ENCODE results near the gene NFATC4.

Gene NFATC4

DNA sequence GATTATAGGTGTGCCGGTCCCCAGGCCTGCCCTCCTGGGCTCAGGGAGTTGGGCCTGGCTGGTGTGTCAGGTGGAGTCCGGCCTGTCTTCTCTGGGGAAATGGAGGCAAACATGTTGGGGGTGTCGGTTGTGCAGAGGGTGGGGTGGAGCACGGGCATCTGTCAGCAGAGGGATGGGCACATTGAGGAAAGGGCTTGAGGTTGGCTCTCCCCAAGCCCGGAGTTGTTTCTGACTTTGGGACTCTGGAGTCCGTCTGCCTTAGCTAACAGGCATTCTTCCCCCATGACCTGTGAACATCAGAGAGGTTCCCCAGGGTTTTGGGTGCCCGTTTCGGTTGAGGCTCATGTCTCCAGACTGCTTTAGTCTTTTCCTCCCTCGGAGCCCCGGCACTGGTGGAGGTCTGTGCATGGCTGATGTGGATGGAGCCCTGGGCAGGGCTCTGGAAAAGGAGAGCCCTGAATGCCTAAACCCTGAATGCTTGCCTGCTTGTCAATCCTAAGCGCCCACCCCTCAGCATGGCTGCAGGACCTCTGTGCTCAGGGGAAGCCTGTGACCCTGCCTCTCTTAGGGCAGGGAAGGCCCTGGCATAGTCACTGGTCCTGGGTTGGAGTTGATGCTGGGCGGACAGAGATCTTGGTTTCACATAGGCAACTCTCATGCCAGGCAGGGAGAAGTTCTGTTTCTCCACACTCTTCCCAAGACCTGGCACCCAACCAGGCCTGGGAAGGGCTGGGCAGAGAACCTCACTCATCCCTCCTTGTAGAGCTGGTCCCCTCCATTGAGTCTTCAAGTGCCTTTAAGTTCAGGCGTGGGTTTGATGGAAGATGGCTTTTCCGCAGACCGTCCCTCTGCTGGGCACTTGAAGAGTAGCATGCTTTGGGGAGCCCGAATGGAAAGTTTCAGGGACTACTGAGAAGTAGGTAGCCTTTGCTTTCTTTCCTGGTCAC lies 43.7 kb downstream of the NFATC4 start:
- DNase-seq = no peak

DNA sequence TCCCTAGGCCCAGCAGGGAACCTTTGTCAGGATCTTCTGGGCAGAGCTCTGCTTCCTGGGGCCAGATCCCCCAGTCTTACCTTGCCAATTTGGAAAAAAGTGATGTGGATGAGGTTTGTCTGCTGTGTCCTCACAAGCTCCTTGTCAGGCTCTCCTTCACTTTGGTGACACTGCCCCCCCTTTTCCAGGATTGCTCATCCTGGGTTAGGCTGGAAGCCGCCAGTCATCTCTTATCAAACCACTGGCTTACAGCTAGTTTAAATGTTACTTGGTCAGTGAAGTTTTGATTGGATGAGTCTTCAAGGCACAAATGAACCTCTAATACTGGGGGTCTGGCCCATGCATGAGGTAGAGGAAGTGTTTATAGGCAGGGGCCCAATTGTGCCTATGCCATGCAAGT lies 46.1 kb downstream of the NFATC4 start:
- DNase-seq = no peak

DNA sequence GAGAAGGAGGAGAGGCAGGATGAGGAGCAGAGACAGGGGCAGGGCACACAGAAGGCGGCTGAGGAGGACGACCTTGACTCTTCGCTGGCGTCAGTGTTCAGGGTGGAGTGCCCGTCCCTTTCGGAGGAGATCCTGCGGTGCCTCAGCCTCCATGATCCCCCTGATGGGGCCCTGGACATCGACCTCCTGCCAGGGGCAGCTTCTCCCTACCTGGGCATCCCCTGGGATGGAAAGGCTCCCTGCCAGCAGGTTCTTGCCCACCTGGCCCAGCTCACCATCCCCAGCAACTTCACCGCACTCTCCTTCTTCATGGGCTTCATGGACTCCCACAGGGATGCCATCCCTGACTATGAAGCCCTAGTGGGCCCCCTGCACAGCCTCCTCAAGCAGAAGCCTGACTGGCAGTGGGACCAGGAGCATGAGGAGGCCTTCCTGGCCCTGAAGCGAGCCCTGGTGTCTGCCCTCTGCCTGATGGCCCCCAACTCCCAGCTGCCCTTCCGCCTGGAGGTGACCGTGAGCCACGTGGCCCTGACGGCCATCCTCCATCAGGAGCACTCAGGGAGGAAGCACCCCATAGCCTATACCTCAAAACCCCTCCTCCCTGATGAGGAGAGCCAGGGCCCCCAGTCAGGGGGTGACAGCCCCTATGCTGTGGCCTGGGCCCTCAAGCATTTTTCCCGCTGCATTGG lies 46.9 kb downstream of the NFATC4 start:
- no peak for DNase-seq

DNA sequence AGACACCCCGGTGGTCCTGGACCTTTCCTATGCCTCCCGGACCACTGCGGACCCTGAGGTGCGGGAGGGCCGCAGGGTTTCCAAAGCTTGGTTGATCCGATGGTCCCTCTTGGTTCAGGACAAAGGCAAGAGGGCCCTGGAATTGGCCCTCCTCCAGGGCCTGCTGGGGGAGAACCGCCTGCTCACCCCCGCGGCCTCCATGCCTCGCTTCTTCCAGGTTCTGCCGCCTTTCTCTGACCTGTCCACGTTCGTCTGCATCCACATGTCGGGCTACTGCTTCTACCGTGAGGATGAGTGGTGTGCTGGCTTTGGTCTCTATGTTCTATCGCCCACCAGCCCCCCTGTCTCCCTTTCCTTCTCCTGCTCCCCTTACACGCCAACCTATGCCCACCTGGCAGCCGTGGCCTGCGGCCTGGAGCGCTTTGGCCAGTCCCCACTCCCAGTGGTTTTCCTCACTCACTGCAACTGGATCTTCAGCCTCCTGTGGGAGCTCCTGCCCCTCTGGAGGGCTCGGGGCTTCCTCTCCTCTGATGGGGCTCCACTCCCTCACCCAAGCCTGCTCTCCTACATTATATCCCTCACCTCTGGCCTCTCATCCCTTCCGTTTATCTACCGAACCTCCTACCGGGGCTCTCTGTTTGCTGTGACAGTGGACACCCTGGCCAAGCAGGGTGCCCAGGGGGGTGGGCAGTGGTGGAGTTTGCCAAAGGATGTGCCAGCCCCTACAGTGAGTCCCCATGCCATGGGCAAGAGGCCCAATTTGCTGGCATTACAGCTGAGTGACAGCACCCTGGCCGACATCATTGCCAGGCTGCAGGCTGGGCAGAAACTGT lies 47.7 kb downstream of the NFATC4 start:
- no peak for DNase-seq

DNA sequence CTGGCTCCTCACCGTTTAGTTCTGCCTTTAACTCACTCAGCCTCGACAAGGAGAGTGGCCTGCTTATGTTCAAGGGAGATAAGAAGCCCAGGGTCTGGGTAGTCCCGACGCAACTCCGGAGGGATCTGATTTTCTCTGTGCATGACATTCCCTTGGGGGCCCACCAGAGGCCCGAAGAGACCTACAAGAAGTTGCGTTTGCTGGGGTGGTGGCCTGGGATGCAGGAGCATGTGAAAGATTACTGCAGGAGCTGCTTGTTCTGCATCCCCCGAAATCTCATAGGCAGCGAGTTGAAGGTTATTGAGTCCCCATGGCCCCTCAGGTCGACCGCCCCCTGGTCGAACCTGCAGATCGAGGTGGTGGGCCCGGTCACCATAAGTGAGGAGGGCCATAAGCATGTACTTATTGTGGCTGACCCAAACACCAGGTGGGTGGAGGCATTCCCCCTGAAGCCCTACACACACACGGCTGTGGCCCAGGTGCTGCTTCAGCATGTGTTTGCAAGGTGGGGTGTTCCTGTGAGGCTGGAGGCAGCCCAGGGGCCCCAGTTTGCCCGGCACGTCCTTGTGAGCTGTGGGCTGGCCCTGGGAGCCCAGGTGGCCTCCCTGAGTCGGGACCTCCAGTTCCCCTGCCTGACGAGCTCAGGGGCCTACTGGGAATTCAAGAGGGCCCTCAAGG lies 48.4 kb downstream of the NFATC4 start:
- no peak for DNase-seq

DNA sequence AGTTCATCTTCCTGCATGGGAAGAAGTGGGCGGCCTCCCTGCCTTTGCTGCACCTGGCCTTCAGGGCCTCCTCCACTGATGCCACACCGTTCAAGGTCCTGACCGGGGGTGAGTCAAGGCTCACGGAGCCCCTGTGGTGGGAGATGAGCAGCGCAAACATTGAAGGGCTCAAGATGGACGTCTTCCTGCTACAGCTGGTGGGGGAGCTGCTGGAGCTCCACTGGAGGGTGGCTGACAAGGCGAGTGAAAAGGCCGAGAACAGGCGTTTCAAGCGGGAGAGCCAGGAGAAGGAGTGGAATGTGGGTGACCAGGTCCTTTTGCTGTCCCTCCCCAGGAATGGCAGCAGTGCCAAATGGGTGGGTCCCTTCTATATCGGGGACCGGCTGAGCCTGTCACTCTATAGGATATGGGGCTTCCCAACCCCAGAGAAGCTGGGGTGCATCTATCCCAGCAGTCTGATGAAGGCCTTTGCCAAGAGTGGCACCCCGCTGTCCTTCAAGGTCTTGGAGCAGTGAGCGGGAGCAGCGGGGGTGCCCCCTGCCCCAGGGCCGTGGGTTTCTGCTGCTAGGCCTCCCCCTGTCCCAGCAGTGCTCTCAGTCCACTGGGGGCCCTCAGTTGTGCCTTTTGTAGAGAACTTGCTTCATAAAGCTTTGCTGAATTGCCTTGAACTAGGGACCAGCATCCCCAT lies 49.1 kb downstream of the NFATC4 start:
- no peak for DNase-seq

DNA sequence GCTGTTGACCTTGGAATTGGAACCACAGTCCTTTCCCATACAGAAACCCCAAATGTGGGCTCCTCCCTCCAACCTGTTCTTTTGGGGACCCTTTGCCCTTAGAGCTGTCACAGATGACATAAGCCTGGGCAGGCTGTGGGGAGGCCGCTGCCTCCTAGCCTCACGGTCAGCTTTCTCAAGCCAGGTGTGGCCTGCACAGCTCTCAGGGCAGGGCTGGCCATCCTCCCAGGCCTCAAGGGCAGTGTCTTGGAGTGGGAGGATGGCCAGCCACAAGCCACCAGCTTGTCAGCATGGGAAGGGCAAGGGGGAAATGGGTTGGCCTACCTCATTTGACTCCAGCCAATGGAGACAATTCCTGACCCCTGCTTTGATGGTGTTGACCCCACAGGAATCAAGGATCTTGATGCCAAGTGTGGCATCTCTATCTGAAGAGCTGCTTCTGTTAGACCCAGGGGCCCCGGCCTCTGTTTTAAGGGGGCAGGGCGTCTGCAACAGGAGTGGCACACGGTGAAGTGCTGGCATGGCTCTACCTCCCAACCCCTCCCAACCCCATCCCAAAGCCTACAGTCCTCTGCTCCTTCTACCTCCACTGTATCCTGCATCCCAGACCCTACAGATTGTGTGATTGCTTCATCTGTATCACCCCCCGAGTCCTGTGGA lies 50.0 kb downstream of the NFATC4 start:
- no peak for DNase-seq

DNA sequence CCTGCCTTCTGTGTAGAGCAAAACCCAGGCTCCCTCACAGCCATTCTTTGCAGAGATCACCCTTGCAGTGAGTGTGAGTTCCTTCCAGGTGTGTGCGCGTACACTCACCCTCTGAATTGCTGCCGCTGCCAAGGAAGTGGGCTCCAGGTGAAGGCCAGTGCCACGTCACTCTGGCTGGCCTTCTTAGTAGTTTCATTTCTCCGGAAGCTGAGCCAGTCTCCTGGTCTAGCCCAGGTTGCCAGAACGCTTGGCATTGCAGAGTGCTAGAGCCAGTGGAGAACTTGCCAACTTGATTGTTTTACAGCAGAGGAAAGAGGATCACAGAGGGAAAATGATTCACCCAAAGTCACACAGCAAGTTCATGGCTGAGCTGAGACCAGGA lies 50.5 kb downstream of the NFATC4 start:
- no peak for DNase-seq

DNA sequence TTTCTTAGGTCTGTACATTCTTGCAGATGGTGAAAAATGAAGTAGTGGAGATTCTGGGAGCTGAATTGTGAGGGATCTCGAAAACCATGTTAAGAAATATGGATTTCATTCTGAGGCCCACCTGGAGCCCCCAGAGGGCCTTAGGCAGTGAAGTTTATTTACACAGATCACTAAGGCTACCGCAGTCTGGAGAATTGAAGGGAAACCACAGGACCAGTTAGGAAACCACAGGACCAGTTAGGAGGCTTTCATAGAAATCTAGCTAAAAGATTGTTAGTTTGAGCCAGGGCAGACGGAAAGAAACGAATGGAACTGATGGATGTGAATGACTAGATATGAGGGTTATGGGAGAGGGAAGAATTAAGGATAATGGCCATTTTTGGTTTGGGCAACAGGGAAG lies 54.3 kb downstream of the NFATC4 start:
- no peak for DNase-seq

DNA sequence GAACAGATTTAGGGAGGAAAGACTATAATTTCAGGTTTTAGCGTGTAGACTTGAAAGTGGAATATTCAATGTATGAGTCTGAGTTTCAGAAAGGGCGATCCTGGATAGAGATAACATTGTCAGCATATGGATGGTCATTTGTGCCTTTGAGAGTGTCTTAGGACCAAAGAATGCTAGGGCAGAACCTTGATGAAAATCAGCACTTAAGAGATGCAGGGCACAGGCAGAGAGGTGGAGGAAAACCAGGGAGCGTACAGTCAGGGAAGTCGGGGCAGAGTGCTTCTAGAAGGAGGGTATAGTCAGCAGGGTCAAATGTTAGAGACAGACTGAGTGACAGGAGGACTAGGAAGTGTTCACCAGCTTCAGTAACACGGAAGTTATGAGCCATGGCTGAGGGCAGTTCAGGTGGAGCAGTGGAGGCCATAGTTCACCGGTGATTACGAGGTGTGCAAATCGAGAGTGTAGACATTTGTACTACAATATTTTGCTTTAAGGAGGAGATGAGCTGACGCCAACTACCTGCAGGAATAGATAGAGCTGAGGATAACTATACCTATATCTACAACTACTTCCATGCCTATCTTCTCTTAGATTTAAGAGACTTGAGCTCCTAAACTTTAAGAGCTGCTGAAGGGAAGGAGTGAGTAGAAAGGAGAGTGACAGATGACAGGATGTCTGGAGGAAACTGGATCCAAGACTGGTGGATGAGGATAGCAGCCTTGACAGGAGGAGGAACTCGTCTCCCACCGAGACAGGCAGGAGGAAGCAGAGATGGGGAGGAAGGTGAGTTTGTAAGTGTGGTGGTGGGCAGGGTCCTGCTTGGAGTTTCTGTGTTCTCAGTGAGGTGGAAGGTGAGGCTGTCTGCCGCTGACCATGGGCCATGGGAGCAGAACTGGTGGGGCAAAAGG lies 55.0 kb downstream of the NFATC4 start:
- DNase-seq = no peak

DNA sequence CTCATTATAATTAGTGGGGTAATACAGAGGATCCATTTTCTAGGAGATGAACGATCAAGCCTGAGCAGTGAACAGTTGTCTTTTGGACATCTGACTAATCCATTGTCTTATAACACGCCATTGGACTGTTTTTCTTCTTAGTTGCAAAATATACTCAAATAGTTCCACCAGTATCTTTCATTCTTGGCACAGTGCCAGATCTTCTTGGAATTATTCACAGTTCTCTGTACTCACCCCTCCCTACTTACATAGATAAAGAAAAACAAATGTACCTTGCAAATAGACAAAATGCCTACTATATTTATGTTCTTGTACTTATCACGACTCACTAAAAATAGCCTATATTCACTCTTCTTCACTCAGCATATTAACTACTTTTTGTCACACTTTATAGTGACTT lies 57.7 kb downstream of the NFATC4 start:
- no peak for DNase-seq

DNA sequence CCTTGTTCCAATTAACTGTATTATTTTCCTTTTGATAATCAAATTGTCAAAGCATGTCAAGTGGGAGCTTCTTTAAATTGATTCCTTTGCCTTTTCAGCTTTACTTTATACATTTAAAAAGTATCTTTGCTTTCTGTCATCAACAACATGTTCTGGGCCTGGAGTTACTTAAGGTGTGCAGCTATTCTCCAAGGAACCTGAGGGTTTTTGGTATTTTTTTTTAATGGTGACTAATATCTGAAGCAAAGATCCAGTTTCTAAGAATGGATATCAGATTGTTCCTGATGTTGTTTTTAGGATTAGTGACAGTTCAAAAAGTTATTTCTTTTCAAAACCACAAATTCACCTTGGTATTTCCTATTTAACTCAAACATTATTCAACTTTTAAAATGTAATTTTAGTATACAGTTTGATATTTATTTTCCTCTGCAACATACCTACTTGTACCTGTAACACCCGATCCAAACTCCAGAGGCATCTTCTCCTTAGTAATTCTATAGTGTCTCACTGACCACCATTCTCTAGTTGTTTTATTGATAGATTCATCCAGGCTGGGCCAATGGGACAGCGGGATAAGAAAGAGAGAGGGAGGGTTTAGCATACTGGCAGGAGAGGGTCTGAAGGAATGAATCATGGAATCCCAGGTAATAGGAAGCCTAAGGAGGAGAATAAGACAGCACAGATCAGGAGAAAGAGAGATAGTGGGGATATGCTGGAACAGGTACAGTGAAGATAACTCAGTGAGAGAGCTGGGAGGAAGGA lies 58.3 kb downstream of the NFATC4 start:
- no peak for DNase-seq

DNA sequence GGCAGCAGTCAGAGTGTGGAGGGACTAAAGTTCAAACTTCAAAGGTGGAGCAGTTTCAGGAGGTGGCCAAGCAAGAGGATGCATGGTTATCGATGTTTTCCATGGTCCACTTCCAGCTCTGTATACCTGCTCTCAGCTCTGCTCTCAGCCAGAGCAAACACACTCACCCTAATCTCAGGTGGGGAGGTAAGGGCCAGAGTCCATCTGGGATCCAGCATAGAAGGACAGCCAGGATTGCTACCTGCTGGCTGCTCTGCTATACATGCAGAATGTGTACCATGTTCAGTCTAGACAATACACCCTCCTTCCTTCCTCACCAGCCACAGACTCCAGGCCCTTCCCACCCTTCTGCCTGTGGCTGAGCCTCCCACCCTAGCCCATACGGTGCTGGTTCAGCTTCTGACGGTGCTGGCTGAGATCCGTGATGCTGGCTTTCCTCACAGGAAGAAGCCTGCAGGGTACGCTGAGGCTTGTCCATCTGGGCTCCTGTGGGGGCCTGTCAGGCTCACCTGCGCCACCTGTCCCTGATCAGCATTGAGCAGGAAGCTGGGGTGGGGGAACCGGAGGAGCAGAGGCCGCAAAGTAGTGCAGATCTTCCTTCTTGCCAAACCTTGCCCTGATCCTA lies 59.0 kb downstream of the NFATC4 start:
- DNase-seq = no peak

DNA sequence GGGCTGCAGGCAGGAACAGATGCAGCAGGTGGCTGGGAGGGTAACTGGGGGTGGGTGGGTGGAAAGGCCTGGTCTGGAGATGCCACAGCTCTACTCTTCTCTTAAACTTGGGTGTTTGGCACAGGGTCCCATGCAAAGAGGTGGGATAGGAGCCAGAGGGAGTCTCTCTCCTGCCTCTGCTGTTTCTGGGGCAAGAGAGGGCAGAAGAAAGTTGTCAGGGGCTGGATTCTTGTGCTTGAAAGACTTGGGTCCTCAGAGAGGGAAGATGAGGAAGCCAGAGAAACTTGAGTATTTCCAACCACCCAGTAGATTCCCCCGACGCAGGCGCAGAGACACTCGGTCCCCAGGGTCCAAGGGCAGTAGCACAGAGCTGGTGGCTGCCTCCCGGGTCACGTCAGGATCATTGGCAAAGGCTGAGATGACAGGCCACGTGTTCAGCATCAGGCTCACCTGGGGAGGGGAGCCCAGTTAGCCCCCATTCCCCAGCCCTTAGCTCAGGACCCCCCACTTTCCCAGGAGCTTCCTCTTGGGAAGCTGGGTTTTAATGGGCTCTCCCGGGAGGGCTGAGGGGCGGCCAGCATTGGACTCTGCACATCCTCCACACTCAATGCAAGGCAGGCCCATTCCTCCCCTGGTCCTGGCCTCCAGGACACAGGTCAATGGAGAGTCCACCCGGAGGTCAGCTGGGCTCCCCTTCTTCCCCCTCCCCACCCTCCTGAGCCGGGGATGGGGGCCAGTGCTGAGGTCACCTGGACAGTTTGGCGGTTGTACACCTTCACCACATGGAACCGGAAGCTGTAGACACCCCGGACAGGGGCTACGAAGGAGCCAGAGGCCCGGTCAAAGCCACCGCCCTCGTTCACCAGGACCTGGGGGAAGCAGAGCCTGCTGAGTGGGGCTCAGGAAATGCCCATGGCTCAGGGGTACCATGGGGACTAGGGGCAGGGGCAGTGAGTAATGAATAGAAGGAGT lies 59.8 kb downstream of the NFATC4 start:
- no peak for DNase-seq

DNA sequence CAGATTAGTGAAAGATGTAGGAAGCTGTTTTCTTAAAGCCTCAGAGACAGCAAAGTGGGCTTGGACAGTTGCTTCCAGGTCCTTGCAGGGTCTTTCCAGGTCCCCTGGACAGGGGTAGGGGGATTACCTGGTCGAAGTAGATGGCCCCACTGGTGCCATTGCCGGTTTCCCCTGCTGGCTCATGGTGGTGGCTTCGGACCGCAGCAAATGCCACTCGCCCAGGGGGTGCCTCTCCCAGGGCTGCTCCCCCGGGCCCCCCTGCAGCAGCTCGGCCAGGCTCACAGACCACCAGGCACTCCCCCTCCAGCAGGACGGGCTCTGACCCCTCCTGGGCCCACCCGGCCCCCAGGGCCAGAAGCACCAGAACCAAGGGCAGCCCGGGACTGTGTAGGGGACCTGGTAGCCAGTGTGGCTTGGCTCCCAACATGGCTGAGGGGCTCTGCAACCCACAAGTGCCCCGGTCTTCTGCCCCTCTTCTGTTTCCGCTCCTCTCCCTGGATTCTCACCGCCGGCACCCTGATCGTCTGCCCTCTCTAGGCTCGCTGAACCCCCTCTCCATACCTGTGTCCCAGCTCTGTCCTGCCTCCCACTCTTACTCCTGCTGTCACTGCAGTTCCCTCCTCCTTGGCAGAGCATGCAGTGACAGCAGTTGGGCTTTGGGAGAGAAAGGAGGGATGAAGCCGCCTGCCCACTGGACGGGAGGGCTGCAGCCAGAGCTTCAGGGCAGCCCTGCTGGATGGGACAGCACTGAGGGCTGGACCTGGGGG lies 60.8 kb downstream of the NFATC4 start:
- no peak for DNase-seq
